GDM1 (cell line): ENCODE data around the gene PDSS2.
"Not testable (repeated sequence)": the region's sequence is repeated elsewhere in the genome, so short reads cannot be mapped to it uniquely, and the experiment has no call there.

Experiments used
- DNase-seq: peaks from one replicate; lab custom pipeline; 2025; lab: John Stamatoyannopoulos, UW

The PDSS2 gene

DNA sequence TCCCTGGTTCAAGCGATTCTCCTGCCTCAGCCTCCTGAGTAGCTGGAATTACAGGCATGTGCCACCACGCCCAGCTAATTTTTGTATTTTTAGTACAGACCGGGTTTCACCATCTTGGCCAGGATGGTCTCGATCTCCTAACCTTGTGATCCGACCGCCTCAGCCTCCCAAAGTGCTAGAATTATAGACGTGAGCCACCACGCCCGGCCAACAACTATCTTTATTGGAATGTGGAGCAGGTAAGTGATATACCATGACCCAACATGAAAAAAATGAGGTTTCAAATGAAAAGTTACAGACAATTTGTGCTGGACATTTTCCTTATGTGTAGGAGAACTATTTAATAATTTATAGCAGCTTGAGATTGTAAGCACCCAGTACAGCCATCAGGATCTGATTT, 340.8 kb downstream of the PDSS2 start:
- not testable (repeated sequence) for DNase-seq

DNA sequence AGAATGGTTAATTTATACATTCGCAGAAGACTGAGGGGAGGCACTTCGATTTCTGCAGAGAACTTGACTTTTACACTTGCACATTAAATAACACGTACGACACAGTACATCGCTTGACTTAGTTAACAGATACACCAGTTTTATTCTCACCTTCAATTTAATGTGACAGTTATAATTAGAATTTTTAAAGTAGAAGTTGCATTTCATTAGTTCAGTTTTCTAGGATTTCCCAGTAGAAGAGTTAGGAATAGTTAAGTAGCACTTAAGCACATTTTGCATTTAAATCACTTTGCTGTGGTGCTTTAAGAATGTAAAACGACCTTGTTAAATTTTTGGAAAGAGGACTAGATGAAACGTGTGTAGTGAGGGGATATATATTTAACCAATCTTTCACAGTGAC, 342.4 kb downstream of the PDSS2 start:
- DNase-seq, result no peak

DNA sequence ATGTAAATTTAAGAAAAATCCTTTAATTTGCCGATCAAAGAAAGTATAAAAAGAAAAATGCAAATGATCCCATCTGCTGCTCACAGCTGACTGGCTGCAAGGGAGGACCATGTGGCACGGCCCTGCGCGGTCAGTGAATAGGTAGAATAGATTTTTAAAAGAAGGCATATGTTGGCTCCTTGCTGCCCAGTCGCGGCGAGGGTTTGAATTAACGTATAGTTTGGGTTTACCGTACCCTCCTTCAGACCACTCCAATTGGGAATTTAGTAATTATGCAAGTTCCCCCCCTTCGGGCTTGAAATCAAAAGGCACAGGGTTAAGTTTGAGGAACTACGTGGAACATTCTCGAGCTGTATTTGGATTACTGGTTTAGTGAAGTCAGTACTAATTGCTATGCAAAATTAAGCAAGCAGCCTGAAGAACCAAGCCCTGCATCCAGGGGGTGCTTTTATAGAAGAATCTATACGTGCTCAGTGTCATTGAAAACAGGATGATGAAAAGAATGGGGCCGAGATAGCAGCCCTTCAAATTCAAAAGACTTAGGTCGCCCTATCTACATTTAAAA, 343.0 kb downstream of the PDSS2 start:
- DNase-seq, result no peak

DNA sequence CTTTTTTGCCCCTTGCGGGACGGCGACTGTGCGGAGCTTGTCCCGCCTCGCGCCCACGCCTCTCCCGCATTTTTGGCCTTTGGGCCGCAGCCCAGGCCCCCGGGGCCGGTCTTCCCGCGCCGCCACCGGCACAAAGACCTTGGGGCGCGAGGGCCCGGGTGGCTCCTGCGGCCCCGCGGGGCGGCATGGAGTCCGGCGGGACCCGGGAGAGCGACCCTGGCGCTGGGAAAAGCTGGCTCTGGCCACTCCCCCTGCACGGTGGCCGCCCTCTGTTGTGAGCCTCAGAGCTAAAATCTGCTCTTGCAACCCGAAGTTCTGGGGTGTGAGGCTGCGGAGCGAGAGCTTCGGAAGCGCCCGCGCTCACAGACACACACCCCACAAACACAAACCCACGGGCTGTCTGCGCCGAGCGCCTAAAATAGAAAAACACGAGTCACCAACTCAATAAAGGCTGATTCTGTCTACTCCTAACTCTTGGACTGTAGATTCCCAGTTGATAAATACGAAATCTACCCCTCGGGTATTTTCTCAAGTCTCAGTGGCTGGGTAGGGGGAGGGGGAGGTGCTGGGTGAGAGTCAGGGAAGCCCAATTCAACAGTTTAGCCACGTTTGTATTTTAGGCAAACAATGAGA, 343.6 kb downstream of the PDSS2 start:
- no peak for DNase-seq

DNA sequence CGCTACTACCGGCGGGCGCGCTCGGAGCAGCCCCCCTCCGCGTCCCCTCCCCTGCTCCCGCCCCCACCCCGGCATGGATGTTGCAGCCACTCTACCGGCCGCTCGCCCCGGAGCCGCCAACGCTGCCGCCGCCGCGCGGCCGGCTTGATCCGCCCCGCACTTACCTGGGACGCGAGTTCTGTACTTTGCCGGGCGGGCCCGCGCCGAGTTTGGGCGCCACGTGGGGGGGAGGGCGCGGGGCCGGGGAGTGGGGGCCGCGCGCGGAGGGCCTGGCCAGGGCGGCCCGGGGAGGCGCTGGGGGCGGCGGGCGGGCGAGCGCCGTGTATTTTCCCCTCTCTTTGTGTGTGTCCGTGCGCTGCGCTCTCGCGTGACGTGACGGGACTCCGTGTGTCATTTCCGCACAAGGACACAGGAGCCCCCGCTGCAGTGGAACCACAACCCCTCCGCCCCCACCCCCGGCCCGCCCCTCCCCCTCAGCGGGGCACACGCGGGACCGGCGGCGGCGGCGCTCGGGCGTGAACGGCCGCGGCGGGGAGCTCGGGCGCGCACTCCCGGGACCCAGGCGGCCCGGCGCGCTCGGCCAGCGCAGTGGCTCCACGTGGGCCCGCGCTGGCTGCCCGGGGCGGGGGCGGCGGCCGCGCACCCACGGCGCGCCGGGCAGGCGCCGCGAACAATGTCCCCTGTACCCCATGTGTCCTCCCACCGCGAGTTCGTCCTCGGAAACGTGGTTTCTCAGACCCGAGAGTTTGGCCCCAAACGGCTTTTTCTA, 344.3 kb downstream of the PDSS2 start, which contains the start of gene BEND3:
Gene BEND3 (minus strand): TSS at position 590 of the 769 bp plus-strand sequence. CDS start 16,230 bp downstream, outside the sequence.
- DNase-seq, result no peak

DNA sequence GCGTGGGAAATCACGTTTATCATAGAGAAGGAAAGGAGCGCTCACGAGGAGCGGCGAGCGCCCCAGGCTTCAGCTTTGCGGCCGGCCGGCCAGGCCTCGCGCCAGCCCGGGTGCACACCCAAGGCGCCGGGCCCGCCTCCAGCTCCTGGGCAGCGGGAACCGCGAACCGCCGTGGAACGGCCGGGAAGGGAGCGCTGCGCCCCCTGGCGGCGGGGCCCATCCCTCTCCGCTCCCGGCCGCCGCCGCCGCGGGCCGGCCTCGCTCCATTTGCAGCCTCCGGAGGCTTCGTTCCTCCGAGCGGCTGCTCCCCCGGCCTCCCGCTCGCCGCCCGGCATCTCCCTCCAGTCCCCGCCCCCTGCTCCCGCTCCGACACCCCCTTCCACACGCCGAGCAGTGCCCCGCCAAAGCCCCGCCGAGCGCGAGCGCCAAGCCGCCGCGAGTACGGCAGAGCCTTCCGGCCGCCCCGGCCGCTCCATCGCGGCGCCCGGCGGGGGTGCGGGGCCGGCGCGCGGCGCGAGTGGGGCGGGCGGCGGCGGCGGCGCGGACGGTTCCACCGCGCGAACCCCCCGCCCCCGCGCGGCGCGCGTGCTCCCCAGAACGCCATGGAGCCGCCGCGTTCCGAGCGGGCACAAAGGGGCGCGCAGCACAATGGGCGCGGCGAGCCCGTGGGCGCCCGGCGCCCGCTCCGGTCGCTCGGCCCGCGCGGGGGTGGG, 345.0 kb downstream of the PDSS2 start:
- peak; percentile 70 for DNase-seq

DNA sequence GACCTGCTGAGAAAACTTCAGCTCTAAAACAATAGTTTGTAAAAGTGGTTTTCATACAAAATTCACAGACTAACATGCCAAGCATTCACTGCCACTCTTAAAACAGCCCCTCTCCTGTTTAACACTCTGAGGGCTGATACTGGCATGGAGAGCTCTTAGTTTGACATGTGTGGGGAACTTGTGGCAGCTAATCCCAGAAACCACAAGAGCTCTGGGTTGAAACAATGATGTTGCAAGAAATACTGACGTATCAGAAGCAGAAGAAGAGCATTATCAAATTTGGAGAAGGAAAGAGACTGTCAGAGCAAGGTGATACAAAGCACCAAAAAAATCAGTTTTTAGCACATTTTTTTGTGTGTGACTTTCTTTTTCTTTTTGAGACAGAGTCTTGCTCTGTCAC, 349.2 kb downstream of the PDSS2 start:
- DNase-seq, result peak; percentile 72

DNA sequence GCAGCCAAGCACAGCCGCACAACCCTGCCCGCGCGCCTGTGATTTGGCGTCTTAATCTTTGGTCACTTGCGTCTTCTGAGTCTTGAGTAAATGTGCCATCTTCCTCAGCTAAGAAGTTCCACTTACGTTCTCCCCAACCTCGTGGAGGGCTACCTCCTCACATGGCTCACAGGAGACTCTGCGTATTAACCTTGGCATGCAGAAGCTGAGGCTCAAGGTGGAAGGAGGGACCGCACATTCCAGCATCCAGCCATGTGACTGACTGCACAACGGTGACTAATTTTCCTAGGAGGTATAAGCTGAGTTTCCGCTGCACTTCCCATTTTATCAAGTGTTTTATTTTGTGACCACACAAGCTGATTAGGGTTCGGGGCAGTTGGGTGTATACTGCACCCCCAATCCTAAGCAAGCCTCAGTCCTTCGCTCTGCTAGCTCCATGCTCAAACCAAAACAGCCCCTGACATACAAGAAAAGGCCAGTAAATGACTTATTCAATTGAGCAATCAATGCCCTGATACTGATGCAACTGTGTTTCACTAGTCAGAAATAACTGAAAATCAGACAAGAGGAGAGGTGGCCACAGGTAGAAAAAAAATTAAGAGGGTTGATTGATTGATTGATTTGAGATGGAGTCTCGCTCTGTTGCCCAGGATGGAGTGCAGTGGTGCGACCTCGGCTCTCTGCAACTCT, 351.0 kb downstream of the PDSS2 start:
- no peak for DNase-seq

DNA sequence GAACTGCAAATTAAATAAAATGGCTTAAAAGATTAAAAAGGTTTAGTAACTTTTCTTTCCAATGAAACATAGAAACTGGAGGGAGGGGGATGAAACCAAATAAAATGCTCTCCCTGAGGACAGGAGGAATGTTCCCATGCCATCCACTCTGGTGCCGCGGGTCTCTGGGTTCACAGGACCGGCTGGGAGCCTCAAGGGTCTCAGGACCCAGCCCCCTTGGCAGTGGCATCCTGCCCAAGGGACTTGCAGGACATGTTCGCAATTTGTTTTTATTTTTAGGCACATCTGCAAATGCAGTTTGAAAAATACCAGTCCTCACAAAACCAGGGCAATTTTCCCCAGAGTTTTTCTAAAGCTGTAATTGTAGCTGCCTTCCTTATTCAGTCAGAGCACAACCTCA, 351.6 kb downstream of the PDSS2 start:
- DNase-seq, result no peak

DNA sequence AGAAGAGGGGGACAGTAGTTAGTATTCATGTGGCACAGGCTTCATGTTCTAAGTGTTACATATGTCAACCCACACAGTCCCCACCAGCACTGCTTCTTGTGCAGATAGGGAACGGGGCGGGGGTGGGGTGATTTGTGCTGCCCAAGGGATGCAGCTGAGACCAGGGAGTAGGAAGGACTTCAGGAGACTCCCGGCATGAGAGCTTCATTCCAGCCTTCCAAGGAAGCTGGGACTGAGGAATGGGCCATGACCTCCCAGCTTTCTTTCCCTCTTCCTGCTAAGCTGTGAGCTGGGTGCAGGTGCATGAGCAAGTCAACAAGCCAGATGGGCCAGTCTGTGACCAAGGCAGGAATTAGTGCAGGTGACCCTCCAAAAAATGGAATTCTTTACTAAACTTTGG, 353.2 kb downstream of the PDSS2 start:
- DNase-seq, result no peak

DNA sequence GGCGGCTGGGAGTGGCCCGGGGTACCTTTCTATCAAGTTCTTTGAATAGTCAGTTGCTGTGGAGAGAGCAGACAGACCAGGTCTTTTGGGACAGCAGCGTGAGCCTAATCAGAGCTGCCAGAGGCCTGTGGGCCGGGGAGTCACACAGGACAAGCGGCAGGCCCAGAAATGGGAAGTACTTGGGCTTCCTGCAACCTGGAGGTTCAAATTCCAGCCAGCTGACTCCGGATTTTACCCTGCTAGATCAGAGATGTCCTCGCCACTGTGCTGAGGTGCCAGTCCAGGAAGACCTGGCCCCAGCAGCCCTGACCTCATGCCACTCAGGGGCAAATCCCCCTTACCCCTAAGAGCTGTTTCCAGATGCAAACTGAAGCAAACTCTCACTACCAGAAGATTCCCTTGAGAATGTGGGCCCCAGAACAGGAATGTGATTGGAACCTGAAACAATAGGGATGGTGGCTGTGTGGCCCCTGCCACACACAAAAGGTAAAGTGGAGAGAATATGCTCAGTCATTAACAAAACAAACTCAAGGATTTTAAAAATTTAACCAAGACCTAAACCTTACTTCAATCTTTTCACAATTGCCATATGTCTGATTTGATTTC, 353.8 kb downstream of the PDSS2 start:
- no peak for DNase-seq

DNA sequence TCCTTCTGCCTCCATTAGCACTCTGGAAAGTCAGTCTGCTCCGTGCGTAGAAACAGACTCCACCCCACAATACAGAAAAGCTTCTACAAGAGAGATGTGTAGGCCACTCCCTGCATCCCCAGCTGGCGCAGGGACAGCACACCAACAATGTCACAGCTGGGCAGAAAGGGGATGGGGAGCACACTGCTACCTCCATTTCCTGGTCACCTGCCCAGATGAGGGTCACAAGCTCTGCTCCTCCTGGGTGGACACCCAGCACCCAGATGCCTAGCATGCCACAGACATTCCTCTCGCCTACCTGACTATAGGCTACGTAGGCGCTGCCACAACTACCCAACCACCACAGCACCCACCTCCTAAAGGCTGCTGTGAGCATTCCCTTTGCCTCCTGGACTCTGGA, 356.3 kb downstream of the PDSS2 start:
- no peak for DNase-seq
